Mammary epithelial cell (primary cell): ENCODE data around the gene SPOCD1.

ENCODE experiments used
- EZH2 ChIP-seq: IDR thresholded peaks from 2 replicates; pipeline ENCODE4 v1.6.1; 2012; ENCODE audit warnings: low read length, inconsistent platforms, borderline replicate concordance
- TF ChIP-seq, protein P1 (sequence below), 2 donors: IDR thresholded peaks in 1 of 2; conservative IDR thresholded peaks in 1 of 2; 2 replicates each; pipeline ENCODE4 v1.5.1; 2011 to 2012; ENCODE audit warnings: inconsistent platforms in 2 of 2, low read length in 2 of 2, mild to moderate bottlenecking in 2 of 2, control low read depth in 1 of 2, low read depth in 1 of 2; ENCODE audit not compliant: insufficient read depth in 1 of 2; ENCODE audit errors: extremely low read depth in 1 of 2

DNA sequence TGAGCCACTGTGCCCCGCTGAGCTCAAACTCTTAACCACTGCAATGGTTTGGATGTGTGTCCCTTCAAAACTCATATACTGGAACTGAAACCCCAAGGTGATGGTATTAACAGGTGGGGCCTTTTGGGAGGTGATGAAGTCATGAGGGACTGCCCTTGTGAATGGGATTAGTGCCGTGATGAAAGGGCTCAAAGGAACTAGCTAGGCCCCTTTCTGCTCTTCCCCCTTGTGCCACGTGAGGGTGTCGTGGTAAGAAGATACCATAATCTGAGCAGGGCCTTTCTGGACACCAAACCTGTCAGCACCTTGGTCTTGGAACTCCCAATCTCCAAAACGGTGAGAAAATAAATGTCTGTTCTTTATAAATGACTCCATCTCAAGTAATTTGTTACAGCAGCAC lies 45.5 kb upstream of the SPOCD1 start:
- TF ChIP-seq, protein P1, sequence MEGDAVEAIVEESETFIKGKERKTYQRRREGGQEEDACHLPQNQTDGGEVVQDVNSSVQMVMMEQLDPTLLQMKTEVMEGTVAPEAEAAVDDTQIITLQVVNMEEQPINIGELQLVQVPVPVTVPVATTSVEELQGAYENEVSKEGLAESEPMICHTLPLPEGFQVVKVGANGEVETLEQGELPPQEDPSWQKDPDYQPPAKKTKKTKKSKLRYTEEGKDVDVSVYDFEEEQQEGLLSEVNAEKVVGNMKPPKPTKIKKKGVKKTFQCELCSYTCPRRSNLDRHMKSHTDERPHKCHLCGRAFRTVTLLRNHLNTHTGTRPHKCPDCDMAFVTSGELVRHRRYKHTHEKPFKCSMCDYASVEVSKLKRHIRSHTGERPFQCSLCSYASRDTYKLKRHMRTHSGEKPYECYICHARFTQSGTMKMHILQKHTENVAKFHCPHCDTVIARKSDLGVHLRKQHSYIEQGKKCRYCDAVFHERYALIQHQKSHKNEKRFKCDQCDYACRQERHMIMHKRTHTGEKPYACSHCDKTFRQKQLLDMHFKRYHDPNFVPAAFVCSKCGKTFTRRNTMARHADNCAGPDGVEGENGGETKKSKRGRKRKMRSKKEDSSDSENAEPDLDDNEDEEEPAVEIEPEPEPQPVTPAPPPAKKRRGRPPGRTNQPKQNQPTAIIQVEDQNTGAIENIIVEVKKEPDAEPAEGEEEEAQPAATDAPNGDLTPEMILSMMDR (conservative IDR thresholded peaks at IDR 0.05 in 1 of 2, IDR thresholded peaks at IDR 0.05 in 1 of 2; ENCODE audit: extremely low read depth in 1 of 2, insufficient read depth in 1 of 2, low read depth in 1 of 2, low read length in 2 of 2): no peak
- no peak for TF ChIP-seq EZH2
